ENCODE measurements around the gene CHCT1.
A peak's percentile ranks its signal among the peaks of the same experiment; 100 is the strongest.
"Not testable (repeated sequence)": the region's sequence is repeated elsewhere in the genome, so short reads cannot be mapped to it uniquely, and the experiment has no call there.

Gene CHCT1

GRCh38 chr17:60422162-60422665 is at the start of gene CHCT1:
TSS of gene CHCT1 (plus strand) at chr17:60422489. CDS start at chr17:60422593, 104 bp downstream.
- DNase-seq (ENCODE audit: low read depth in 2 of 2) = no peak

GRCh38 chr17:60372790-60373483 is 49.4 kb upstream of the CHCT1 start:
- DNase-seq (ENCODE audit: low read depth in 2 of 2) = no peak

DNA sequence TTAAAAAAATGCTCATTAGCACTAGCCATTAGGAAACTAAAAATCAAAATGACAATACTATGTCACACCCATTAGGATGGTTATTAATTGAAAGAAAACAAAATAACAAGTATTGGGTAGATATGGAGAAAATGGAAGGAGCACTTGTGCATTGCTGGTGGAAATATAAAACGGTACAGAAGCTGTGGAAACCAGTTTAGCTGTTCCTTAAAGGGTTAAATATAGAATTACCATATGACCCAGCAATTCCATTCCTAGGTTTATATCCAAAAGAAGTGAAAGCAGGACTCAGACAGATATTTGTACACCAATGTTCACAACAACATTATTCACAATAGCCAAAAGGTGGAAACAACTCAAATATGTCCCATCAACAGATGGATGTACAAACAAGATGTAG is 44.1 kb upstream of the CHCT1 start:
- not testable (repeated sequence) for DNase-seq (ENCODE audit: low read depth in 2 of 2)

DNA sequence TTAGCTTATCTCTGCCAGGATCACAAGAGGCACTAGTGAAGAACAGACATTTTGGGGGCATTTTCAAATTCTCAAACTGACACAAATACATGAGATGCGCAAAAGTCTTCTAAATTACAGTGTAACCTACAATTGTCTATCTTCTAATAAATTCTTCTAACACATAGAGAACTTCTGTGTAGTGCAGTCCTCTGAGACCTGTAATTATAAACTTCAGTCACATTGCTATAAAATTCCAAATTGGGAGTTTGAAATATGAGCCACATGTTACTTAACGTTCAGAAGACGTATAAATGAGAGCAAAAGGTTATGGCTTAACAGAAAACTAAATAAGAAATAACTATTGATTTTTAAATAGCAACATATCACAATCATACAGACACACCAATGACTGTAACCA is 42.8 kb upstream of the CHCT1 start:
- DNase-seq (ENCODE audit: low read depth in 2 of 2) = not testable (repeated sequence)

DNA sequence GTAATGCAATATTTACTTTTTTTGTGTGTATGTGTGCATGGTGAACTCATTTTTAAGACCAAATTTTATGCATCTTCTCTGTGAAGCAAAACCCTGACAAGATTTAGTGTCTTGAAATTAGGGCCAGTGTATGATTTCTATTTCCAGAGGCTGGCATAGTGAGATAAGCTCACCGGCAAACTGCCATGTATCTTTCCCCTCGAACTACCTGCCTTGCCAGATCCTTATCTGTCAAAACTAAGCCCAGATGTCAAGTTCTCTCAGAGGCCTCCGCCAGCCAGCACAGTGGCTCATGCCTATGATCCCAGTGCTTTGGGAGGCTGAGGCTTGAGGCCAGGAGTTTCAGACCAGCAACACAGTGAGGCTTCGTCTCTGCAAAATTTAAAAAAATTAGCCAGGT is 40.3 kb upstream of the CHCT1 start:
- no peak for DNase-seq (ENCODE audit: low read depth in 2 of 2)

GRCh38 chr17:60383379-60383778 is 38.9 kb upstream of the CHCT1 start:
- no peak for DNase-seq (ENCODE audit: low read depth in 2 of 2)

GRCh38 chr17:60384921-60385320 is 37.4 kb upstream of the CHCT1 start:
- DNase-seq (ENCODE audit: low read depth in 2 of 2) = not testable (repeated sequence)

- DNase-seq (ENCODE audit: low read depth in 2 of 2) = no peak
These were observed 35.9 kb upstream of the CHCT1 start for GRCh38 chr17:60386147-60387058.

GRCh38 chr17:60387666-60388065 is 34.6 kb upstream of the CHCT1 start:
- no peak for DNase-seq (ENCODE audit: low read depth in 2 of 2)

- no peak for DNase-seq (ENCODE audit: low read depth in 2 of 2)
These were observed 33.5 kb upstream of the CHCT1 start for GRCh38 chr17:60388742-60389141.

GRCh38 chr17:60390186-60390585 is 32.1 kb upstream of the CHCT1 start:
- no peak for DNase-seq (ENCODE audit: low read depth in 2 of 2)

DNA sequence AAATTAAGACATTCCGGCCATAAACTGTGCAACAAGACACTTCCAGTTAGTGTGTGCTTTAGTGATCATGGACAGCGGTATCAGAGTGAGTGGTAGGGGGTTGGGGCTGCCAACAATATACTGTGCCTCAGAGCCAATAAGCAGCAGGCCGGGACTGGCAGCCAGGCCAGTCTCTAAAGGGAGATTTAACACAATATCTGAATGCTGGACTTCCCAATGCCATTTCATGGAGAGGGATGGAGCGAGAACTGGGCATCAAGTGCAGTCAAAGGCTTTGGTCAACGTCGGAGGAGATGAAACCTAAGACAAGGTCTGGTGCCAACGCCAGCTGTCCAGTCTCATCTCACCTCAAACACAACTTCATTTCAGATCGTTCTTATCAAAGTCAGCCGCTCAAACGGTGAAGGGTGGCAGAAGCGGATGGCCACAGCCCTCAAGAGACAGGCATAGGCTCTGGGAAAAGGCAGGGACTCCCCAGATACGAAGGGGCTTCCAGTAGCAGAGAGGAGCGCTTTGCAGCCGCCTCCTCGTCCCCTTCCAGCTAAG is 31.3 kb upstream of the CHCT1 start:
- DNase-seq (ENCODE audit: low read depth in 2 of 2) = no peak

GRCh38 chr17:60391471-60392041 is 30.7 kb upstream of the CHCT1 start:
- no peak for DNase-seq (ENCODE audit: low read depth in 2 of 2)

- peak; percentile 95 to 97 for DNase-seq (ENCODE audit: low read depth in 2 of 2)
These were observed 30.0 kb upstream of the CHCT1 start, which contains the start of gene USP32 for GRCh38 chr17:60392042-60392844. TSS of gene USP32 (minus strand) at chr17:60392133. CDS start at chr17:60391939, 194 bp downstream.

- DNase-seq (ENCODE audit: low read depth in 2 of 2) = no peak
These were observed 29.2 kb upstream of the CHCT1 start for GRCh38 chr17:60392845-60393702.

DNA sequence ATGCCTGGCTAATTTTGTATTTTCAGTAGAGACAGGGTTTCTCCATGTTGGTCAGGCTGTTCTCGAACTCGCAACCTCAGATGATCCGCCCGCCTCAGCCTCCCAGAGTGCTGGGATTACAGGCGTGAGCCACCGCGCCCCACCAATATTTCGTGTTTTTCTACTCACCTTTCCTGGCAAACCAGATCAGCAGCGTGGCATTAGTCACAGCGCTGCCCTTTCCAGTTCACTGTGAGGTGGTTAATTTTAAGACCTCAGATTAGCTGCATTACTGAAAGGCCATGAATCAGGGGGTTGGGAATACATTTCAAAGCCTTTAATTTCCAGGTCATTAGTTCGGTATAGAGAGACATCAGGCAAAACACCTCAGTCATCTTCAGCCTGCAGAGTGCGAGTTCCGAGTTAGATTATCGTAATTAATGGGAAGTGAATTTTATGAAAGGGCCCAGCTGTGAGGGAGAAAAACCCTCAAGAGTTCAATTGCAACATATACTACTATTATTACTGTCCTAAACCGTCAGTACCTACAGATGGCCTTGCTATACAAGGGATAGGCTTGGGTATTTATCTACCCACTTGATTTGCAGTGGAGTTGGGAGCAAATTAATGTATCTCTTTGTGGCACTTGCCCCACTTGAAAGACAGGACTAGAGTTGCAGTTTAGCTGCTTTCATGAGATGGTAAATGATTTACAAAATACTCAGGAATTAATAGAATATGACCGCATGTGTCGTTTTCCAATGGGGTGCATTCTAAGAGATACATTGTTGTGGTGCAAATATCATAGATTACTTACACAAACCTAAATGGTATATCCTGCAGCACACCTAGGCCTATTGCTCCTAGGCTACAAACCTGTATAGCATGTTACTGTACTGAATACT is 28.2 kb upstream of the CHCT1 start:
- no peak for DNase-seq (ENCODE audit: low read depth in 2 of 2)

DNA sequence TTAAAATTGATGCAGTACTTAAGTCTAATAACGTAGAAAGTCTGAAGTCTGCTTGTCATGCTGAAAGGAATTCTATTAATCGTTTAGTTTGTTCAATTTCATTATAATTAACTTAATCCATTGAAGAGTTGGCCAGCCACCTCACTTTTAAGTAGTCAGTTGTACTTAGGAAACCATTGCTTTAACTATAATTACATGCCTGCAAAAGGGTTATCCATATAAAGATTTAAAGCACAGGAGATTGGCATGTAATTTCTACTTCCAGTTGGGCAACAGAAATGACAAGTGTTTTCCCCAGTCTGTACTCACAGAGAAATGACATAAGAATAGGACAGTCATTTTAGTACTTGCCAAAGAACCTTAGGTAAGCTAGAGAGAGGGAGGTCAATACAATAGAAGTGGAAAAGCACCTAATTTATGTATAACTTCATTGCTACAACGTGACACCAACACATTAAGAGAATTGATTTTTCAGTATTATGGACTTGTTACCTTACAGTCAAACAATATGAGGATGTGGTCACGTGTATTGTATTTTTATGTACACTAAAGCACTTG is 26.7 kb upstream of the CHCT1 start:
- no peak for DNase-seq (ENCODE audit: low read depth in 2 of 2)

- DNase-seq (ENCODE audit: low read depth in 2 of 2) = no peak
These were observed 25.9 kb upstream of the CHCT1 start for GRCh38 chr17:60396412-60396811.
